IMR-90 (cell line): ENCODE results near the gene MPZL2. TPM values are rescaled to one million over a fixed set of nuclear protein-coding genes. Genes with fewer than 3 reads are reported as not detected.

Experiments
- ATAC-seq: fragments of 200-7000 bp; cut with Tn5 transposase; 2 replicates; pipeline ENCODE4 v1.9.1; 2020; ENCODE audit warnings: low read depth, mild to moderate bottlenecking, moderate library complexity
- BruUV-seq: library from RNA; stranded (reverse); fragments of 400-500 nt; replicated peaks from 2 replicates; lab custom pipeline; 2021; lab: Mats Ljungman, UMichigan
- CTCF ChIA-PET: fragments of 300-600 bp; formaldehyde crosslinking; extraction: SDS; loops from one replicate; lab custom pipeline; 2021; ENCODE audit warnings: antibody characterized with exemption; lab: Yijun Ruan, JAX
- POLR2A ChIA-PET: fragments of 300-600 bp; sonication (Branson Sonifier 250); formaldehyde crosslinking; loops from one replicate; lab custom pipeline; 2022; ENCODE audit warnings: antibody characterized with exemption; ENCODE audit not compliant: unreplicated experiment; lab: Charles Lee
- DNase-seq: peaks from one replicate; pipeline ENCODE4 v3.0.0; 2013
- H2AFZ ChIP-seq: replicated peaks from 2 replicates; pipeline ENCODE3; 2013; ENCODE audit warnings: low read length, mild to moderate bottlenecking; ENCODE audit not compliant: poor library complexity
- H2AK5ac ChIP-seq: 2 replicates; pipeline ENCODE4 v1.6.1; 2013; ENCODE audit warnings: low read depth, low read length, inconsistent platforms
- H2AK9ac ChIP-seq: replicated peaks from 2 replicates; pipeline ENCODE3; 2013; ENCODE audit warnings: mild to moderate bottlenecking, low read depth, low read length, moderate library complexity; ENCODE audit not compliant: poor library complexity
- H2BK120ac ChIP-seq: 2 replicates; pipeline ENCODE4 v1.6.1; 2013; ENCODE audit warnings: low read depth, low read length, inconsistent platforms
- H2BK15ac ChIP-seq: 3 replicates; pipeline ENCODE4 v1.6.1; 2013; ENCODE audit warnings: low read depth, low read length, inconsistent platforms
- H2BK20ac ChIP-seq: 2 replicates; pipeline ENCODE4 v1.6.1; 2013; ENCODE audit warnings: low read depth, mild to moderate bottlenecking, inconsistent platforms, low read length, moderate library complexity
- H2BK5ac ChIP-seq: 2 replicates; pipeline ENCODE4 v1.6.1; 2013; ENCODE audit warnings: mild to moderate bottlenecking, low read depth, low read length, inconsistent platforms; ENCODE audit not compliant: poor library complexity, severe bottlenecking
- H3K14ac ChIP-seq: replicated peaks from 2 replicates; pipeline ENCODE4 v1.6.1; 2013; ENCODE audit warnings: low read depth, low read length, inconsistent platforms
- H3K18ac ChIP-seq: 2 replicates; pipeline ENCODE4 v1.6.1; 2013; ENCODE audit warnings: low read depth, low read length, control low read depth
- H3K23ac ChIP-seq: 2 replicates; pipeline ENCODE4 v1.6.1; 2013; ENCODE audit warnings: low read depth, low read length, inconsistent platforms
- H3K27ac ChIP-seq: 2 replicates; pipeline ENCODE4 v1.5.1; 2013; ENCODE audit warnings: mild to moderate bottlenecking, control low read depth, low read length; ENCODE audit not compliant: insufficient read depth
- H3K27me3 ChIP-seq: 2 replicates; pipeline ENCODE4 v1.6.1; 2013; ENCODE audit warnings: low read length; ENCODE audit not compliant: control insufficient read depth, insufficient read depth
- H3K36me3 ChIP-seq: 2 replicates; pipeline ENCODE4 v1.6.1; 2013; ENCODE audit warnings: low read length, mixed read lengths; ENCODE audit not compliant: control insufficient read depth, insufficient read depth
- H3K4ac ChIP-seq: 2 replicates; pipeline ENCODE4 v1.6.1; 2013; ENCODE audit warnings: low read depth, low read length, inconsistent platforms
- H3K4me1 ChIP-seq: 2 replicates; pipeline ENCODE4 v1.6.1; 2013; ENCODE audit warnings: low read length, mixed read lengths; ENCODE audit not compliant: control insufficient read depth, insufficient read depth
- H3K4me2 ChIP-seq: 2 replicates; pipeline ENCODE4 v1.6.1; 2013; ENCODE audit warnings: low read depth, mild to moderate bottlenecking, control low read depth, low read length, moderate library complexity
- H3K4me3 ChIP-seq: 2 replicates; pipeline ENCODE4 v1.5.1; 2013; ENCODE audit warnings: low read depth, mild to moderate bottlenecking, control low read depth, low read length, moderate library complexity; ENCODE audit not compliant: insufficient read depth
- H3K56ac ChIP-seq: 2 replicates; pipeline ENCODE4 v1.6.1; 2013; ENCODE audit warnings: low read length, inconsistent platforms; ENCODE audit not compliant: insufficient read depth; ENCODE audit errors: extremely low read depth
- H3K79me1 ChIP-seq, 2 experiments: 2 replicates each; pipeline ENCODE4 v1.6.1; 2013; ENCODE audit warnings: low read length in 2 of 2, inconsistent platforms in 1 of 2, low read depth in 1 of 2
- H3K9ac ChIP-seq: 2 replicates; pipeline ENCODE4 v1.6.1; 2013; ENCODE audit warnings: low read depth, low read length, control low read depth
- H3K9me1 ChIP-seq: 2 replicates; pipeline ENCODE4 v1.6.1; 2013; ENCODE audit warnings: low read length, inconsistent platforms; ENCODE audit not compliant: insufficient read depth
- H3K9me3 ChIP-seq: 2 replicates; pipeline ENCODE4 v1.6.1; 2013; ENCODE audit warnings: low read length; ENCODE audit not compliant: control insufficient read depth, insufficient read depth
- H4K20me1 ChIP-seq: 2 replicates; pipeline ENCODE4 v1.6.1; 2013; ENCODE audit warnings: low read length, inconsistent platforms; ENCODE audit not compliant: insufficient read depth
- H4K5ac ChIP-seq: 2 replicates; pipeline ENCODE4 v1.6.1; 2013; ENCODE audit warnings: mild to moderate bottlenecking, low read depth, low read length, control low read depth
- H4K8ac ChIP-seq, 2 experiments: 2 replicates each; pipeline ENCODE4 v1.6.1; 2013; ENCODE audit warnings: low read depth in 2 of 2, low read length in 2 of 2, control low read depth in 1 of 2, inconsistent platforms in 1 of 2
- H4K91ac ChIP-seq: 2 replicates; pipeline ENCODE4 v1.6.1; 2013; ENCODE audit warnings: low read depth, low read length, inconsistent platforms; ENCODE audit not compliant: insufficient read depth
- BHLHE40 ChIP-seq: fragments of 150-350 bp; IDR thresholded peaks from 2 replicates; pipeline ENCODE4 v1.6.1; 2016; ENCODE audit warnings: mild to moderate bottlenecking, low read depth, low read length
- CEBPB ChIP-seq: IDR thresholded peaks from 2 replicates; pipeline ENCODE4 v1.6.1; 2012; ENCODE audit warnings: low read depth, low read length, improper control_type of control experiment
- CHD1 ChIP-seq: IDR thresholded peaks from 2 replicates; pipeline ENCODE4 v1.6.1; 2012; ENCODE audit warnings: low read depth, low read length, improper control_type of control experiment
- ELK1 ChIP-seq: fragments of 150-350 bp; IDR thresholded peaks from 2 replicates; pipeline ENCODE4 v1.6.1; 2016; ENCODE audit warnings: low read depth, mild to moderate bottlenecking, low read length, moderate library complexity, borderline replicate concordance
- FOS ChIP-seq: fragments of 150-350 bp; IDR thresholded peaks from 2 replicates; pipeline ENCODE4 v1.6.1; 2016; ENCODE audit warnings: low read depth, low read length
- MAFK ChIP-seq: IDR thresholded peaks from 2 replicates; pipeline ENCODE4 v1.6.1; 2012; ENCODE audit warnings: low read depth, low read length, improper control_type of control experiment
- MAZ ChIP-seq: IDR thresholded peaks from 2 replicates; pipeline ENCODE4 v1.6.1; 2012; ENCODE audit warnings: low read depth, mild to moderate bottlenecking, low read length, improper control_type of control experiment, moderate library complexity, borderline replicate concordance
- MXI1 ChIP-seq: IDR thresholded peaks from 2 replicates; pipeline ENCODE4 v1.6.1; 2012; ENCODE audit warnings: low read depth, mild to moderate bottlenecking, low read length, moderate library complexity, borderline replicate concordance
- NFE2L2 ChIP-seq: fragments of 150-350 bp; IDR thresholded peaks from 2 replicates; pipeline ENCODE4 v1.6.1; 2016; ENCODE audit warnings: low read depth, mild to moderate bottlenecking, low read length
- POLR2A ChIP-seq: IDR thresholded peaks from 2 replicates; pipeline ENCODE4 v1.6.1; 2012; ENCODE audit warnings: mild to moderate bottlenecking, low read depth, low read length
- RAD21 ChIP-seq: IDR thresholded peaks from 2 replicates; pipeline ENCODE4 v1.6.1; 2012; ENCODE audit warnings: low read length, improper control_type of control experiment
- RCOR1 ChIP-seq: IDR thresholded peaks from 2 replicates; pipeline ENCODE4 v1.6.1; 2012; ENCODE audit warnings: mild to moderate bottlenecking, low read length, improper control_type of control experiment; ENCODE audit not compliant: insufficient replicate concordance
- RFX5 ChIP-seq: IDR thresholded peaks from 2 replicates; pipeline ENCODE4 v1.8.0; 2012; ENCODE audit warnings: low read depth, mild to moderate bottlenecking, low read length, moderate library complexity
- SMC3 ChIP-seq: fragments of 150-350 bp; IDR thresholded peaks from 2 replicates; pipeline ENCODE4 v1.6.1; 2016; ENCODE audit warnings: low read depth, mild to moderate bottlenecking, antibody characterized with exemption, low read length, moderate library complexity
- USF2 ChIP-seq: fragments of 150-350 bp; IDR thresholded peaks from 2 replicates; pipeline ENCODE4 v1.6.1; 2017; ENCODE audit warnings: mild to moderate bottlenecking, antibody characterized with exemption, low read length, low read depth
- WGBS, 2 experiments: methylation state at CpG; one replicate each; pipeline versions ENCODE4 v1.1.5 to v1.1.7; 2013; ENCODE audit warnings: missing lambda C conversion rate in 2 of 2; ENCODE audit not compliant: insufficient read length in 1 of 2; ENCODE audit errors: extremely low coverage in 2 of 2; 5-methylcytosine and 5-hydroxymethylcytosine counted together
- dilution Hi-C: fragments of 300-500 bp; cut with HindIII; formaldehyde crosslinking; loops from one replicate; pipeline ENCODE4 v1.14.3; 2018; ENCODE audit warnings: low sequenced_read_pairs; ENCODE audit not compliant: unreplicated experiment
- in situ Hi-C: fragments of 300-500 bp; cut with MboI; formaldehyde crosslinking; loops from 3 replicates; pipeline ENCODE4 v1.14.3; 2019; ENCODE audit warnings: low sequenced_read_pairs, inconsistent platforms, mixed read lengths
- intact Hi-C: fragments of 100-400 bp; cut with micrococcal nuclease; formaldehyde crosslinking; loops from 2 replicates; pipeline ENCODE4 v1.10.0; 2022
- polyA plus RNA-seq, 3 experiments: library from polyadenylated mRNA; depleted of rRNA; stranded (reverse); fragments of >200 nt; gene quantifications; 2 replicates each; pipeline ENCODE4 v1.2.3, GENCODE V29; 2012; ENCODE audit warnings: low replicate concordance in 1 of 3
- total RNA-seq: library from RNA; depleted of rRNA; stranded (reverse); fragments of >200 nt; gene quantifications from 2 replicates; pipeline ENCODE4 v1.2.3, GENCODE V29; 2012

The MPZL2 gene
- total and polyA plus RNA-seq, 2 of the 4 experiments (the other 2 are of a cell fraction) = not detected

- no peaks in the 10 kb centered on the region for H3K9me1 ChIP-seq
- TF ChIP-seq RAD21 = no peak
- TF ChIP-seq RFX5 = no peak
- TF ChIP-seq USF2 = no peak
- no peak for TF ChIP-seq MAZ
- TF ChIP-seq BHLHE40 = no peak
- TF ChIP-seq MAFK = no peak
- no peak for TF ChIP-seq CHD1
- TF ChIP-seq POLR2A = no peak
- no peak for TF ChIP-seq CEBPB
- no peak for TF ChIP-seq SMC3
- TF ChIP-seq FOS = no peak
- TF ChIP-seq NFE2L2 = no peak
- no peak for TF ChIP-seq RCOR1
- TF ChIP-seq MXI1 = no peak
- no peak for TF ChIP-seq ELK1
- H2AFZ ChIP-seq = no peak overlapping the region
- BruUV-seq = no TSS peak
- no peak overlapping the region for H4K5ac ChIP-seq
- H3K27me3 ChIP-seq = 0 out of 2 replicates have a peak, but pooled peaks cover 2% of the 10 kb centered on the region
- POLR2A ChIA-PET = no interaction called here
- no peak overlapping the region for H3K18ac ChIP-seq
- H3K4ac ChIP-seq = no peak overlapping the region
- H2BK20ac ChIP-seq = no peak overlapping the region
- no peaks in the 10 kb centered on the region for H3K9me3 ChIP-seq
- no peak overlapping the region for H4K91ac ChIP-seq
- H4K20me1 ChIP-seq = no peaks in the 10 kb centered on the region
- H3K36me3 ChIP-seq = no peaks in the 10 kb centered on the region
- H2BK120ac ChIP-seq = no peak overlapping the region
- no peak overlapping the region for H3K4me2 ChIP-seq
- DNase-seq (no peak), ATAC-seq (no peak)
- H3K27ac ChIP-seq = no peak overlapping the region
- no peak overlapping the region for H2AK9ac ChIP-seq
- no peak overlapping the region for H3K4me3 ChIP-seq
- H3K56ac ChIP-seq = no peak overlapping the region
- H3K14ac ChIP-seq = no peak overlapping the region
- in situ Hi-C loops = no loop called here
- H3K9ac ChIP-seq = no peak overlapping the region
- intact Hi-C loops = no loop called here
- no peaks in the 10 kb centered on the region for H3K79me1 ChIP-seq
- H2AK5ac ChIP-seq = no peak overlapping the region
- dilution Hi-C loops = no loop called here
- no peak overlapping the region for H3K23ac ChIP-seq
- H3K4me1 ChIP-seq = no peaks in the 10 kb centered on the region
- CTCF ChIA-PET = no interaction called here
- no CpG with 5 or more reads among the region's 1 CpG for WGBS, 2 experiments
- H2BK5ac ChIP-seq = no peak overlapping the region
- no peak overlapping the region for H4K8ac ChIP-seq
- no peak overlapping the region for H2BK15ac ChIP-seq
Observed at GRCh38 chr11:118247041-118247440, 17.1 kb downstream of the MPZL2 start.
